HCT116 (cell line): Measurements from ENCODE around the gene HS6ST3. TPM values are rescaled to one million over a fixed set of nuclear protein-coding genes. Genes with fewer than 3 reads are reported as not detected.

Experiments
- ATAC-seq: fragments of 200-7000 bp; cut with Tn5 transposase; 2 replicates; pipeline ENCODE4 v1.9.1; 2020; ENCODE audit warnings: mild to moderate bottlenecking, moderate library complexity
- BruUV-seq: library from RNA; stranded (reverse); fragments of 400-500 nt; replicated peaks from 2 replicates; lab custom pipeline; 2021; lab: Mats Ljungman, UMichigan
- CTCF ChIA-PET: fragments of 300-600 bp; sonication (Branson Sonifier 250); formaldehyde crosslinking; loops from one replicate; lab custom pipeline; 2021; ENCODE audit warnings: antibody characterized with exemption; lab: Charles Lee
- POLR2A ChIA-PET: fragments of 300-600, 350-600 bp; sonication (Branson Sonifier 250); formaldehyde crosslinking; loops from one replicate; lab custom pipeline; 2021; ENCODE audit warnings: antibody characterized with exemption; lab: Charles Lee
- RAD21 ChIA-PET, 2 experiments: fragments of 300-600 bp; sonication (Branson Sonifier 250); formaldehyde crosslinking; loops; one replicate each; lab custom pipeline; 2023; ENCODE audit warnings: low total read pairs in 2 of 2; ENCODE audit not compliant: uncharacterized antibody in 2 of 2, unreplicated experiment in 2 of 2, low non-redundant PET in 1 of 2; lab: Charles Lee
- DNase-seq: peaks from one replicate; pipeline ENCODE4 v3.0.0-alpha.2; 2010; ENCODE audit warnings: low read depth, low spot score
- H2AFZ ChIP-seq: fragments of 200-600 bp; shearing (Covaris generic), sonication (generic); 2 replicates; pipeline ENCODE4 v1.6.1; 2017; ENCODE audit warnings: low read depth, mixed run types, mixed read lengths, antibody characterized with exemption, low read length; ENCODE audit not compliant: poor library complexity, severe bottlenecking
- H3K27ac ChIP-seq: 2 replicates; pipeline ENCODE4 v1.5.1; 2012; ENCODE audit warnings: low read depth, low read length
- H3K27me3 ChIP-seq: fragments of 200-600 bp; sonication (generic); 2 replicates; pipeline ENCODE4 v1.6.1; 2016; ENCODE audit warnings: mixed run types, low read length, mixed read lengths; ENCODE audit not compliant: insufficient read depth
- H3K36me3 ChIP-seq, 2 experiments: fragments of 200-500 bp in 1 of 2; fragments of 200-600 bp in 1 of 2; sonication (Bioruptor generic) in 1 of 2; sonication (generic) in 1 of 2; 2 replicates each; pipeline versions ENCODE4 v1.5.1 to v1.6.1; 2014 to 2016; ENCODE audit warnings: low read length in 2 of 2, inconsistent platforms in 1 of 2, mixed read lengths in 1 of 2, mixed run types in 1 of 2; ENCODE audit not compliant: insufficient read depth in 2 of 2, control insufficient read depth in 1 of 2
- H3K4me1 ChIP-seq, 2 experiments: fragments of 200-600 bp in 1 of 2; sonication (generic) in 1 of 2; 2 replicates each; pipeline versions ENCODE4 v1.5.1 to v1.6.1; 2012 to 2017; ENCODE audit warnings: low read length in 2 of 2, inconsistent platforms in 1 of 2, mild to moderate bottlenecking in 1 of 2, mixed read lengths in 1 of 2, mixed run types in 1 of 2, moderate library complexity in 1 of 2; ENCODE audit not compliant: insufficient read depth in 2 of 2, control insufficient read depth in 1 of 2
- H3K4me2 ChIP-seq: fragments of 200-600 bp; sonication (generic); 2 replicates; pipeline ENCODE4 v1.6.1; 2017; ENCODE audit warnings: mixed run types, low read length, mixed read lengths
- H3K4me3 ChIP-seq, 2 experiments: fragments of 200-600 bp in 1 of 2; sonication (generic) in 1 of 2; replicated peaks in 1 of 2; 2 replicates each; pipeline ENCODE4 v1.5.1; 2011 to 2016; ENCODE audit warnings: low read length in 2 of 2, control low read depth in 1 of 2, low read depth in 1 of 2, mild to moderate bottlenecking in 1 of 2, mixed read lengths in 1 of 2, mixed run types in 1 of 2
- H3K79me2 ChIP-seq: fragments of 200-600 bp; sonication (generic); 2 replicates; pipeline ENCODE4 v1.6.1; 2017; ENCODE audit warnings: mild to moderate bottlenecking, mixed run types, low read length, moderate library complexity, mixed read lengths; ENCODE audit not compliant: insufficient read depth
- H3K9ac ChIP-seq: fragments of 200-600 bp; sonication (generic); 2 replicates; pipeline ENCODE4 v1.6.1; 2016; ENCODE audit warnings: low read length, mixed read lengths
- H3K9me2 ChIP-seq: fragments of 200-600 bp; sonication (generic), shearing (Covaris generic); 2 replicates; pipeline ENCODE4 v1.6.1; 2017; ENCODE audit warnings: mixed run types, mild to moderate bottlenecking, moderate library complexity; ENCODE audit not compliant: insufficient read depth
- H3K9me3 ChIP-seq, 2 experiments: fragments of 200-500 bp in 1 of 2; fragments of 200-600 bp in 1 of 2; sonication (Bioruptor generic) in 1 of 2; sonication (generic) in 1 of 2; 2 replicates each; pipeline ENCODE4 v1.6.1; 2014 to 2017; ENCODE audit warnings: low read length in 2 of 2, mixed read lengths in 2 of 2, inconsistent platforms in 1 of 2, low read depth in 1 of 2, mild to moderate bottlenecking in 1 of 2, mixed run types in 1 of 2, moderate library complexity in 1 of 2; ENCODE audit not compliant: control insufficient read depth in 1 of 2, insufficient read depth in 1 of 2
- H4K20me1 ChIP-seq: fragments of 200-600 bp; sonication (generic), shearing (Covaris generic); 2 replicates; pipeline ENCODE4 v1.6.1; 2017; ENCODE audit warnings: mixed run types, mild to moderate bottlenecking, moderate library complexity; ENCODE audit not compliant: insufficient read depth
- CBX3 ChIP-seq: IDR thresholded peaks from 2 replicates; pipeline ENCODE4 v1.6.1; 2012; ENCODE audit warnings: low read depth
- CEBPB ChIP-seq: IDR thresholded peaks from 2 replicates; pipeline ENCODE4 v1.6.1; 2012; ENCODE audit warnings: low read depth
- CTCF ChIP-seq, 3 experiments: fragments of 200-600 bp in 1 of 3; sonication (generic) in 1 of 3; IDR thresholded peaks in 2 of 3; conservative IDR thresholded peaks in 1 of 3; 2 replicates each; pipeline ENCODE4 v1.5.1; 2012 to 2017; ENCODE audit warnings: low read depth in 2 of 3, low read length in 2 of 3, antibody characterized with exemption in 1 of 3, borderline replicate concordance in 1 of 3, control low read depth in 1 of 3, mild to moderate bottlenecking in 1 of 3, mixed read lengths in 1 of 3, mixed run types in 1 of 3, moderate library complexity in 1 of 3; ENCODE audit not compliant: insufficient read depth in 1 of 3
- EGR1 ChIP-seq: IDR thresholded peaks from 2 replicates; pipeline ENCODE4 v1.6.1; 2012; ENCODE audit warnings: low read depth
- ELF1 ChIP-seq: IDR thresholded peaks from 2 replicates; pipeline ENCODE4 v1.6.1; 2012; ENCODE audit warnings: low read depth, borderline replicate concordance
- EZH2 ChIP-seq: fragments of 200-600 bp; sonication (generic); IDR thresholded peaks from 2 replicates; pipeline ENCODE4 v1.6.1; 2017; ENCODE audit warnings: antibody characterized with exemption, mixed run types
- EZH2phosphoT487 ChIP-seq: fragments of 200-600 bp; IDR thresholded peaks from 2 replicates; pipeline ENCODE4 v1.6.1; 2018; ENCODE audit warnings: antibody characterized with exemption, borderline replicate concordance
- JUND ChIP-seq: IDR thresholded peaks from 2 replicates; pipeline ENCODE4 v1.6.1; 2012
- MAX ChIP-seq: IDR thresholded peaks from 2 replicates; pipeline ENCODE4 v1.6.1; 2012
- POLR2A ChIP-seq: IDR thresholded peaks from 2 replicates; pipeline ENCODE4 v1.7.0; 2011; ENCODE audit warnings: borderline replicate concordance; ENCODE audit not compliant: insufficient read depth, insufficient read length; ENCODE audit errors: extremely low read depth
- POLR2AphosphoS5 ChIP-seq: IDR thresholded peaks from 2 replicates; pipeline ENCODE4 v1.6.1; 2011; ENCODE audit warnings: mild to moderate bottlenecking, low read depth, low read length, moderate library complexity
- RAD21 ChIP-seq: IDR thresholded peaks from 2 replicates; pipeline ENCODE4 v1.6.1; 2012; ENCODE audit warnings: low read depth, mild to moderate bottlenecking
- SIN3A ChIP-seq: IDR thresholded peaks from 2 replicates; pipeline ENCODE4 v1.6.1; 2012; ENCODE audit warnings: low read depth
- SP1 ChIP-seq: IDR thresholded peaks from 2 replicates; pipeline ENCODE4 v1.6.1; 2012; ENCODE audit warnings: low read depth
- SRF ChIP-seq: IDR thresholded peaks from 2 replicates; pipeline ENCODE4 v1.6.1; 2012; ENCODE audit warnings: low read depth
- TCF7L2 ChIP-seq: IDR thresholded peaks from 2 replicates; pipeline ENCODE4 v1.7.0; 2011; ENCODE audit warnings: borderline replicate concordance, inconsistent platforms; ENCODE audit not compliant: insufficient read depth, insufficient read length; ENCODE audit errors: extremely low read depth
- ZBTB33 ChIP-seq: IDR thresholded peaks from 2 replicates; pipeline ENCODE4 v1.6.1; 2011; ENCODE audit warnings: mild to moderate bottlenecking, low read length, moderate library complexity; ENCODE audit not compliant: insufficient replicate concordance; ENCODE audit errors: extremely low read depth
- ZFX ChIP-seq: fragments of 450-650 bp; IDR thresholded peaks from 2 replicates; pipeline ENCODE4 v1.6.1; 2017
- ZNF274 ChIP-seq: fragments of 200-500 bp; sonication (Bioruptor generic); IDR thresholded peaks from 2 replicates; pipeline ENCODE4 v1.6.1; 2014; ENCODE audit warnings: mild to moderate bottlenecking, low read depth, low read length, inconsistent platforms
- intact Hi-C: fragments of 100-400 bp; cut with micrococcal nuclease; formaldehyde crosslinking; loops from 2 replicates; pipeline ENCODE4 v1.10.0; 2022
- total RNA-seq: library from RNA; stranded (reverse); gene quantifications from one replicate; pipeline ENCODE4 v1.2.1, GENCODE V29; 2021; ENCODE audit not compliant: unreplicated experiment

HS6ST3 gene
- total RNA-seq, 1 experiment from 2014 or later = 0.10 TPM

- TF ChIP-seq CTCF (IDR thresholded peaks at IDR 0.05 in 2 of 3, conservative IDR thresholded peaks at IDR 0.05 in 1 of 3; ENCODE audit: borderline replicate concordance in 1 of 3, insufficient read depth in 1 of 3, low read depth in 2 of 3, low read length in 2 of 3) = no peak
- TF ChIP-seq, all 23 proteins: peak for 0
Measured at GRCh38 chr13:96816261-96816660, 726.4 kb downstream of the HS6ST3 start (continued).

GRCh38 chr13:96816874-96817273, 727.0 kb downstream of the HS6ST3 start:
- Histone ChIP-seq H3K79me2 (no peaks in the 10 kb centered on the region), H3K36me3 (no peaks in the 10 kb centered on the region), H3K4me2 (no peak overlapping the region), H2AFZ (no peak overlapping the region), H3K4me1 (no peaks in the 10 kb centered on the region), H3K9me2 (no peaks in the 10 kb centered on the region), H4K20me1 (no peaks in the 10 kb centered on the region), H3K9ac (no peak overlapping the region), H3K4me3 (no peak overlapping the region), H3K9me3 (no peaks in the 10 kb centered on the region), H3K27me3 (no peaks in the 10 kb centered on the region), H3K27ac (no peak overlapping the region)
- no TSS peak for BruUV-seq
- intact Hi-C loops = loop anchor here (1.0 kb wide), 2 partner anchors 676 to 797 kb away; no protein-coding TSS in a partner anchor
- ChIA-PET CTCF (interaction anchor here (0.6 to 3.8 kb wide), 12 partner anchors 12 to 1193 kb away, joined by 3 to 89 read pairs (median 6); partner anchors contain the start of gene UGGT2), POLR2A (interaction anchor here (0.5 kb wide), 1 partner anchor 1193 kb away, joined by 5 read pairs; no protein-coding TSS in a partner anchor), RAD21 (interaction anchor here in 1 of 2 experiments (0.8 kb wide), 1 partner anchor 797 kb away, joined by 3 read pairs; no protein-coding TSS in a partner anchor)
- DNase-seq (no peak), ATAC-seq (no peak)
- TF ChIP-seq SRF (no peak), CEBPB (no peak), CBX3 (no peak), TCF7L2 (no peak), ZBTB33 (no peak), ZFX (no peak), MAX (no peak), ELF1 (no peak), SIN3A (no peak), ZNF274 (no peak), SP1 (no peak), POLR2AphosphoS5 (no peak), EGR1 (no peak), CTCF (IDR thresholded peaks at IDR 0.05 in 2 of 3, conservative IDR thresholded peaks at IDR 0.05 in 1 of 3; ENCODE audit: borderline replicate concordance in 1 of 3, insufficient read depth in 1 of 3, low read depth in 2 of 3, low read length in 2 of 3) (no peak), EZH2phosphoT487 (no peak), POLR2A (no peak), RAD21 (no peak), JUND (no peak), EZH2 (no peak)
